Heart left ventricle (tissue), 13 donors: ENCODE results near the gene OSBPL9.

Experiments
- CTCF ChIP-seq, 12 donors: fragments of 200-600 bp; sonication (generic) in 4 of 12; IDR thresholded peaks; one replicate each; pipeline versions ENCODE4 v1.5.0 to v1.8.0; 2018 to 2022; ENCODE audit warnings: antibody characterized with exemption in 12 of 12, mild to moderate bottlenecking in 5 of 12
- POLR2A ChIP-seq, 2 donors: fragments of 450-650 bp; IDR thresholded peaks; one replicate each; pipeline ENCODE4 v1.6.1; 2017; ENCODE audit warnings: antibody characterized with exemption in 2 of 2, mild to moderate bottlenecking in 2 of 2, moderate library complexity in 2 of 2
- donor health status: ischemic (EF 13 %, LVEDD 7.1; RV severe dilation, severe dysfunction).
- donor health status: DM: no; HTN: yes; CAD: no.
- donor health status: DM: no; HTN: no; CAD: no.
- donor health status: ischemic (EF 25% LVEDD 6.9; RV normal size, moderate dysfunction).
- donor health status: ischemic (EF 25% LVEDD 5.7; RV mildly dilated, moderate dysfunction).
- donor health status: ischemic (EF 35%, LVEDD 5.7; RV mildly dilated, moderate dysfunction).
- donor health status: nonischemic (EF 11% LVEDD 7.7; RV severe dilation, severe dysfunction).
- donor health status: DM: yes; HTN: yes; CAD: no.
- donor health status: PGD.
- donor health status: ischemic (EF 29% LVEDD 5.4; RV normal size, mild dysfunction).
- donor health status: nonischemic (EF 23%, LVEDD 6.1; RV moderate dilation, normal function).

GRCh38 chr1:51731998-51732397 lies 115.1 kb downstream of the OSBPL9 start:
- TF ChIP-seq POLR2A (IDR thresholded peaks at IDR 0.05) (no peak), CTCF (IDR thresholded peaks at IDR 0.05) (no peak)
